DMS114 treated with DMSO at 0.1 percent for 48 hours (cell line): ENCODE data around the gene SLC35A4.
A peak's percentile ranks its signal among the peaks of the same experiment; 100 is the strongest.

ENCODE experiments used
- DNase-seq: peaks from one replicate; lab custom pipeline; 2025; ENCODE audit not compliant: unreplicated experiment; lab: John Stamatoyannopoulos, UW

Gene SLC35A4

DNA sequence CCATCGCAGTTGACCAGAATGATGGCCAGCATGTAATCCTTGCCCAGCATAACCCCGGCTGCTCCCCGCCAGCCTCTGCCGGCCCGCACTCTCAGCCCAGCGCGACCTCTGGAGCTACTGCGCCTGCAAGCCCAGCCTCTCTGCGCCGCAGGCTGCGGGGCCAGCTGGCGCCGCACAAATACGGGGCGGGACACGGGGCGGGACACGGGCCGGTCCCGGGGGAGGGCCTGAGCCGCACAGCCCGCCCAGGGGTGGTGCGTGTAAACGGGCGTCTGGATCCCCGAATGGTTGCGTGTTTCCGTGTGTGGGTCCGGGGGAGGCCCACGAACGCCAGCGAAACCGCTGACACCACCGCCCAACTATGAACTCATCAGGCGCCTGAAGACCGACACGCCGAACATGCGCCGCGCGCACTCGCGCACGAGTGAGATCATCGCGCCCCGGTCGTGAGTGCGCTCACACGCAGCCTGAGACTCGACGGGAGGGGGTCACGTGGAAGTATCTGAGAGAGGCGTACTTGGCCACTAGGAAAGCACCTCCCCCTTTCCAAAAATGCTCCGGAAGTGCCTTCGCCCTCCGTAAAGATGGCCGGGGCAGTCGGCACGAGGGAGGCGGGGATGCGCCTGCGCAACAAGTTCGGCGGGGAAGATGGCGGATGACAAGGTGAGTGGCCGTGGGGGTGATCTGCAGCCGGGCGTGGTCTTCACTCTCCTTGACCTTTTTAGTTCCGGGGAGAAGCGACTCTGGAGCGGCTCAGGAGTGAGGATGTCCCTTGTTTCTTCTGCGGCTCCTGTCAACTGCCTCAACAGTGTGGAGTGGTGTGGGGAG, at the start of gene SLC35A4, which contains the start of gene APBB3:
Gene SLC35A4, plus strand, starts transcription at position 633 of the 828 bp plus-strand sequence. CDS start 2,342 bp downstream, outside the sequence.
Gene APBB3, minus strand, starts transcription at position 403 of the 828 bp plus-strand sequence. Its CDS starts 353 bp downstream, at position 50.
- DNase-seq, result peak; percentile 98

- DNase-seq, result no peak
These were observed 40.6 kb upstream of the SLC35A4 start for GRCh38 chr5:140524003-140524402.

GRCh38 chr5:140540227-140540626, 24.4 kb upstream of the SLC35A4 start:
- no peak for DNase-seq

GRCh38 chr5:140542972-140543371, 21.7 kb upstream of the SLC35A4 start:
- no peak for DNase-seq

DNA sequence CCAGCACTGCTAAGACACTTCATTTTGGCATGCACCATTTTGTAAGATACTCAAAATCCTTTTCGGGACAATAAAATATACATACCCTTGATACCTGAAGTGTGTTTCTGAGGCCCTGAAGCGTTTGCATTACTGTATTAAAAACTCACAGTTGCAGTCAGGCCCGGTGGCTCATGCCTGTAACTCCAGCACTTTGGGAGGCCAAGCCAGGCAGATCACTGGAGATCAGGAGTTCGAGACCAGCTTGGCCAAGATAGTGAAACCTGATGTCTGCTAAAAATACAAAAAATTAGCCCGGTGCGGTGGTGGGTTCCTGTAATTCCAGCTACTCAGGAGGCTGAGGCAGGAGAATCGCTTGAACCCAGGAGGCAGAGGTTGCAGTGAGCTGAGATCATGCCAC, 19.6 kb upstream of the SLC35A4 start:
- no peak for DNase-seq

DNA sequence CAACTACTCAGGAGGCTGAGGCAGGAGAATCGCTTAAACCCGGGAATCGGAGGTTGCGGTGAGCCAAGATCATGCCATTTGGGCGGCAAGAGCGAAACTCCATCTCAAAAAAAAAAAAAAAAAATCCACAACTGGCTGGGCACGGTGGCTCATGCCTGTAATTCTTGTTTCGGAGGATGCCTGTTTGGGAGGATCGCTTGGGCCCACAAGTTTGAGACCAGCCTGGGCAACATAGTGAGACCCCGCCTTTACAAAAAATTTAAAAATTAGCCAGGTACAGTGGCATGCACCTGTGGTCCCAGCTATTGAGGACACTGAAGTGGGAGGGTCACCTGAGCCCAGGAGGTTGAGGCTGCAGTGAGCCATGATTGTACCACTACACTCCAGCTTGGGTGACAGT, 19.0 kb upstream of the SLC35A4 start:
- DNase-seq, result no peak

DNA sequence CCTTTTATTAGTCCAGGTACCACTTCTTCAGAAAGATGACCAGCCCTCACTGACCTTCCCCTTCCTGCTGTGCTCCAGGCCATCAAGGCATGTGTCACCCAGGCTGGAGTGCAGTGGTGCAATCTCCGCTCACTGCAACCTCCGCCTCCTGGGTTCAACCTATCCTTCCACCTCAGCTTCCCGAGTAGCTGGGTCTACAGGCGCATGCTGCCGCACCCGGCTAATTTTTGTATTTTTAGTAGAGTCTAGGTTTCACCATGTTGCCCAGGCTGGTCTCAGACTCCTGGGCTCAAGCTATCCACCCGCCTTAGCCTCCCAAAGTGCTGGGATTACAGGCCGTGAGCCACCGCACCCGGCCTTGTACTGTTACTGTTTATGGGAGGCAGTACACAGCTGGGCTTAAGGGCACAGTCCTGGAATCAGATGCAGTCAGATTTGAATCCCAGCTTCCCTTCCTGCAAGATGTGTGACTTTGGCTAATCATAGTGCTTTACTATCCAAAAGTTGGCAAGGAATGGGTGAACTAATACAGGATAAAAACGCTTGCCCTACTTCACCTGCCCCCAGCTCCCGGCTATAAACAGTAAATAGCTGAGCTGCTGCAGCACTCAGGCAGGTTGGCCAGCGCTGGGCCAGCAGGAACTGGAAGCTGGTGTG, 17.6 kb upstream of the SLC35A4 start:
- DNase-seq, result no peak

DNA sequence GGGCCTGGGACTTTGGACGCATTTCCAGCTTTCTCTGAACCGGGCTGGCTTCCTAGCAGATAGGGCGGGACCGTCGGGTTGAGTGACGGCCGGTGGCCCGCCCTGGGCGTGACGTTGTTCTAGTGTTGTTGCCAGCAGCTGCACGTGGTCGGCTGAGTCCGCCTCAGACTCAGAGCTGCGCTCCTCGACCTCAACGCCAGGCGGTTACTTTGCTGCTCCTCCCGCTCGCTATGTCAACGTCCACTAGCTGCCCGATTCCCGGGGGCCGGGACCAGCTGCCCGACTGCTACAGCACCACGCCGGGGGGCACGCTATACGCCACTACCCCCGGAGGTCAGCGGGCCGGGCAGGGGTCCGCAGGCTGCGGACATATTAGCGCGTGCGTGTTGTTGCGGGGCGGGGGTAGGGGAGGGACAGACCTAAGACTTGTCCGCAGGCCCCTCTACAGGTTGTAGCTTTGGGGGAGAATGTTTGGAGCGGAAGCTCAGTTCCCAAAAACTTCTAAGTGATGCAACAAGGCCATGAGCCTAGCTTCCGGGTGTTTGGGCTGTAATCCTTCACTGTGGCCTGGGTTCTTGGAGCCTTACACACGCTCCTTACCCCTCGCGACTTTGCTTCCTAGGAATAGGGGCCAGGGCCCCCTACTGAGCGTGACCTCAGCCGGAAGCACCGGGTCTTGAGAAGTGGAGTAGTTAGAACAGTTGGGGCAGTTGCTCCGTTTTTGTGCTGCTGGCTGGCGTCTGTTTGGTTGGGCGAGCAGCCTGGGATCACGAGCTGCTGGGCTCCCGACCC, 16.9 kb upstream of the SLC35A4 start, which contains the start of gene EIF4EBP3:
Gene EIF4EBP3, plus strand, starts transcription at position 155 of the 792 bp plus-strand sequence. Its CDS starts 76 bp downstream, at position 231.
- peak; percentile 87 for DNase-seq

DNA sequence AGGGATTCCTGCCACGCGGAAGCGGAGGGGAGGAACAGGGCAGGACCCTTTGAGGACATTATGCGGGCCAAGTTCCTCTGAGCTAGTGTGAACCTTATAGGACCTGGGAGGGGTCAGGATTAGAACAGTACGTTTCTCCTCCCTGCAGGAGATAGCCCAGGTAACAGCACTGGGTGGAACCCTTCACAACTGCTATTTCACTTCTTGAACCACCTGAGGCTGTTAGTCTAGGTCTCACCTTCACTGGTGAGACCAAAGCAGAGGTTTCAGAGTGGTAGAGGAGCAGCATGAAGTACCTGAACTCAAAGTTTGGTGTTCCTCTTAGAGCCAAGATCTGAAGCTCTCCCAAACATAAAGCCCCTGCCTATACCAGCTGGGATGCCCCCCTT, 16.3 kb upstream of the SLC35A4 start:
- DNase-seq, result no peak

DNA sequence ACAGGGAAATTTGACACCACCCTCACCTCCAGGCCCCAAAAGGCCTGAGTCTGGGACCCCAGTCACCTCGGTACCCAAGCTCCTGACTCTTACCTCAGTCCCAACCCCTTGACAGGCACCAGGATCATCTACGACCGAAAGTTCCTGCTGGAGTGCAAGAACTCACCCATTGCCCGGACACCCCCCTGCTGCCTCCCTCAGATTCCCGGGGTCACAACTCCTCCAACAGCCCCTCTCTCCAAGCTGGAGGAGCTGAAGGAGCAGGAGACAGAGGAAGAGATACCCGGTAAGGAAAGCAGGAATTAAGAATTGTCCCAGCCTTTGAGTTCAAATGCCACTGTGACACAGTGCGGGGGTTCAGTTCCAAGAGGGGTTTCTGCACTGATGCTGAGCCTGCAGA, 15.8 kb upstream of the SLC35A4 start:
- DNase-seq, result no peak

- DNase-seq, result no peak
These were observed 15.1 kb upstream of the SLC35A4 start for GRCh38 chr5:140549237-140550144.

- DNase-seq, result no peak
These were observed 14.2 kb upstream of the SLC35A4 start for GRCh38 chr5:140550147-140551079.

DNA sequence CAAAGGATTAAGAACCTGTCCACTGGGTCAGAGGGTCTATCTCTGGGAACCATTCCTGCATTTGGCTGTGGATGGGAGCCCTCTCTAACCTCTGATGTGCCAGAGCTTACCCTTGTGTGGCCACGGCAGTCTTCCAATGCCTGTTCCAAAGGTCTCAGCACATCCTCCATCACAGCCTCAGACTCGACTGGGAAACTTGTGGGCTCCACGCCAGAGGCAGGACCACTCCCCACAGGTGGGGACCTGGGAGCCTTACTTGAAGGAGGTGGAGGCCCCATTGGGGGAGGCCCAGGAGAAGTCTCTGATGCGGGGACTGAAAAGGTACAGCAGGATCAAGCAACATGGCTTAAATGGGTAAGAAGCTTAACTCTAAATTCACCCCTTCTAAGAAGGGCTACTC, 12.8 kb upstream of the SLC35A4 start:
- DNase-seq, result no peak

GRCh38 chr5:140553657-140554056, 11.0 kb upstream of the SLC35A4 start:
- DNase-seq, result no peak

DNA sequence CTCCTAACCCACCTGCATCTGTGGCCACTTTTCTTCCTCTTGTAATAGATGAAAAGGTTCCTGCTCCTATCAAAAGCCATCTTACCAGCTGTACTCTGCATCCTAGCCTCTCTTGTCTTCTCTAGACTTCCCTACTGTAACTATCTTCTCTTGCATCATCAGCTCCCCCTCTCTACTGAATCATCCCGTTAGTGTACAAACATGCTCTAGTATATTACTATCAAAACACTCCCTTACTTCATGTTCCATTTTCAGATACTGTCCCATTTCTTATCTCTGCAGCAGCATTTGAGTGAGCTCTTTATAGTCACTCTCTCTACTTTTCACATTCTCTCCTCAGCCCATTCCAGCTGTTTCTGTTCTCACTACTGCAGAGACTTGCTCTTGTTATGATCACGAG, 10.2 kb upstream of the SLC35A4 start:
- DNase-seq, result no peak

DNA sequence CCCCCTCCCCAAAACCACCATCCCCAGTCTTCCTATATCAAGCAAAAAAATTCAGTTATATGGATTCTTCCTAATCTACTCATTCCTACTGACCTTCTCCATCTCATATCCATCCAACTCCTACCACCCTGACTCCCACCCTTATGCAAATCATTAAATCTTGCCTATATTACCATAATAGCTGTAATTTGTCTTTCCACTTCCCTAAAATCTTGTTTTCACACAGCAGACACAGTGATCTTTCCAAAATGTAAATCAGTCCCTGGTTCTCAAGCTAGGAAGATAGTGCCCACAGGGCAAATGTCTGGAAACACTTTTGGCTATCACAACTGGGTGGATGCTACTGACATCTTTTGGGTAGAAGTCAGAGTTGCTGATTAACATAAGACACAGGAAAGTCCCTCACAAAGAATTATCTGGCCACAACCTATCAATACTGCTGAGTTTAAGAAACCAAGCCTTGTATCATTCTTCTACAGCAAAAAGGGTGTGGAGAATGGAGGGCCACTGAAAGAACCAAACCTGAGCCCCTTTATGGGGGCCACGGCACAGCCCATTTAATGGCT, 8.8 kb upstream of the SLC35A4 start:
- no peak for DNase-seq

DNA sequence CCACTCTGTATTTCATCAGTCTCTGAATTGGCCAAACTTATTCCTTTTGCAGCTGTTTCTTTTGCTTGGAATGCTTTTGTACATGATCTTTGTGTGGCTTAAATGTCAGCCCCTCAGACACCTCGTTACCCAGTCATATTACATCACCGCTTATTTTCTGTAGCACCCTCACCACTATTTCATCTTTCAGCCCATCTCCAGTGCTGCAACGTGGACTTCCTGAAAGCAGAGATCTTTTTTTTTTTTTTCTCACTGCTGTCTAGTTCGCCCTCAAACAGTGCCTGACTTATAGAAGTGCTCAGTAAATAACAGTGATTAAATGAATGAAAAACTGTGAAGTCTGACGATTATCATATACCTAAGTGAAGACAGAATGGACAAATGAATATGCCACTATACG, 8.2 kb upstream of the SLC35A4 start:
- no peak for DNase-seq

DNA sequence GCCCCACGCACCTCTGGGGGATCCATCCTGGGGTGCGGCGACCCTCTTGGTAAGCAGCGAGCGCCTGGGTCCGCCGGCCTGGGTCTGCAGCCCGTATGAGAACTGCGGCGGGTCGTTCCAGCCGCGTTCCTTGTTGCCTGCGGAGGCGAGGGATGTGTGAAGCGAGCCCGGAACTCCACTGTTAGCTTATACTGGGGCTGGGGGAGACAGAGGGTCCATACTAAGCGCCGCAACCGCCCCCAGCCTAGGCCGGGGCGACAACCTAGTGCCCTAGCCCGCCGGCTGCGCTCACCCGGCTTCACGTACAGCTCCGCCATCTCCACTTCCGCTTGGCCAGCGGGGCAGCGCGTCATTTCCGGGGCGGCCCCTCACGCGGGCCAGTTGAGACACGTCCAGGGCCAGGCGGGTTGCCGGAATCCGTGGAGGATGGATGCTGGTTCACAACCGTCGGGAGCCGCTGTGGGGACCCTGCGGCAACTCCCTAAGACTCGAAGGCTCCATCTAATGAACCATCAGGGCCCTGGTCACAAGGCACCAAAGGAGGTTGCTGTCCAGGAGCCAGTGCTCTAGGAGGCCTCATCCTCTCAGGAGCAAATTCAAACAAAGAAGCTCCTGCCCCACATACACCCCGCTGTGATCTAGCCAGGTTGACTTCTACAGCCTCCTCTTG, 7.4 kb upstream of the SLC35A4 start, which contains the start of gene SRA1:
Gene SRA1, minus strand, starts transcription at position 338 of the 670 bp plus-strand sequence. Its CDS starts 21 bp downstream, at position 317.
- DNase-seq, result peak; percentile 80
